GM20000 (cell line): ENCODE data around the gene HIP1.
"Not testable (repeated sequence)": the region's sequence is repeated elsewhere in the genome, so short reads cannot be mapped to it uniquely, and the experiment has no call there.

Source experiments
- DNase-seq: peaks from one replicate; pipeline ENCODE4 v3.0.0; 2012; ENCODE audit warnings: low spot score
- CTCF ChIP-seq: IDR thresholded peaks from 2 replicates; pipeline ENCODE4 v1.5.1; 2012; ENCODE audit warnings: mild to moderate bottlenecking, control low read depth; ENCODE audit errors: extremely low read depth, missing control alignments

HIP1 gene

GRCh38 chr7:75608451-75609122 is 130.2 kb downstream of the HIP1 start:
- no peak for TF ChIP-seq CTCF
- no peak for DNase-seq

GRCh38 chr7:75604408-75604807 is 134.3 kb downstream of the HIP1 start:
- no peak for TF ChIP-seq CTCF
- DNase-seq: no peak

GRCh38 chr7:75602831-75603230 is 135.9 kb downstream of the HIP1 start:
- not testable (repeated sequence) for DNase-seq

- no peak for DNase-seq
- no peak for TF ChIP-seq CTCF
Observed at GRCh38 chr7:75601539-75601938, 137.2 kb downstream of the HIP1 start.

GRCh38 chr7:75600748-75601147 is 138.0 kb downstream of the HIP1 start:
- DNase-seq: not testable (repeated sequence)

- DNase-seq: no peak
- TF ChIP-seq CTCF: no peak
Observed at GRCh38 chr7:75599244-75599781, 139.4 kb downstream of the HIP1 start.

GRCh38 chr7:75596727-75597614 is 141.8 kb downstream of the HIP1 start:
- DNase-seq: peak; percentile 62
- no peak for TF ChIP-seq CTCF

- DNase-seq: no peak
- no peak for TF ChIP-seq CTCF
Observed at GRCh38 chr7:75595766-75596165, 143.0 kb downstream of the HIP1 start.

GRCh38 chr7:75593500-75594184 is 145.1 kb downstream of the HIP1 start:
- DNase-seq: not testable (repeated sequence)
